ENCODE data around the gene RIF1. TPM values are rescaled to one million over a fixed set of nuclear protein-coding genes. Genes with fewer than 3 reads are reported as not detected.

Gene RIF1
- total RNA-seq, 1 donor from 2014 or later, result 65.2 TPM

DNA sequence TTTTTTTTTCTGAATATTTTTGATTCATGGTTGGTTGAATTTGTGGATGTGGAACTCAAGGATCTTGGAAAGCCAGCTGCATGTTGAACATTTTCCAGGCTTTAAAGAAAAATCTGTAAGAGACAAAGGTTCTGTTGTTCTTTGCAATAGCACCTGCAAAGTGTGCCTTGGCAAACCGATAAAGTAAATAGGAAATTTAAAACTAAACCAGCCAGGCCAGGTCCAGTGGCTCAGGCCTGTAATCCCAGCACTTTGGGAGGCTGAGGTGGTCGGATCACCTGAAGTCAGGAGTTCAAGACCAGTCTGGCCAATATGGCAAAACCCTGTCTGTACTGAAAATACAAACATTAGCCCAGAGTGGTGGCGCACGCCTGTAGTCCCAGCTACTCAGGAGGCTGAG is 74.4 kb downstream of the RIF1 start:
- Mint-ChIP-seq H3K4me3 (no peak overlapping the region), H3K36me3 (ENCODE audit: low read depth) (peaks cover 9% of the 10 kb centered on the region)

DNA sequence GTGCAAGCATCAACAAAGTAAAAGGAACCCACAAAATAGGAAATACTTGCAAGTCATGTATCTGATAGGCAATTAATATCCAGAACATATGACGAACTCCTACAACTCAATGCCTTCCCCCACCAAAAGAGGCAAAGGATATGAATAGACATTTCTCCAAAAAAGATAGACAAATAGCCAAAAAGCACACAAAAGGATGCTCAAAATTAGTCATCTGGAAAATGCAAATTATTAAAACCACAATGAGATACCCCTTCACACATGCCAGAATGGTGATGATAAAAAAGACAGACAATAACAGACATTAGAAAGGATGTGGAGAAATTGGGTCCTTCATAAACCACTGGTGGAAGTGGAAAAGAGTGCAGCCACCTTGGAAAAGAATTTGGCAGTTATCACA is 76.4 kb downstream of the RIF1 start:
- TF ChIP-seq, protein P1, sequence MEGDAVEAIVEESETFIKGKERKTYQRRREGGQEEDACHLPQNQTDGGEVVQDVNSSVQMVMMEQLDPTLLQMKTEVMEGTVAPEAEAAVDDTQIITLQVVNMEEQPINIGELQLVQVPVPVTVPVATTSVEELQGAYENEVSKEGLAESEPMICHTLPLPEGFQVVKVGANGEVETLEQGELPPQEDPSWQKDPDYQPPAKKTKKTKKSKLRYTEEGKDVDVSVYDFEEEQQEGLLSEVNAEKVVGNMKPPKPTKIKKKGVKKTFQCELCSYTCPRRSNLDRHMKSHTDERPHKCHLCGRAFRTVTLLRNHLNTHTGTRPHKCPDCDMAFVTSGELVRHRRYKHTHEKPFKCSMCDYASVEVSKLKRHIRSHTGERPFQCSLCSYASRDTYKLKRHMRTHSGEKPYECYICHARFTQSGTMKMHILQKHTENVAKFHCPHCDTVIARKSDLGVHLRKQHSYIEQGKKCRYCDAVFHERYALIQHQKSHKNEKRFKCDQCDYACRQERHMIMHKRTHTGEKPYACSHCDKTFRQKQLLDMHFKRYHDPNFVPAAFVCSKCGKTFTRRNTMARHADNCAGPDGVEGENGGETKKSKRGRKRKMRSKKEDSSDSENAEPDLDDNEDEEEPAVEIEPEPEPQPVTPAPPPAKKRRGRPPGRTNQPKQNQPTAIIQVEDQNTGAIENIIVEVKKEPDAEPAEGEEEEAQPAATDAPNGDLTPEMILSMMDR (conservative IDR thresholded peaks at IDR 0.05), result no peak
- no peak for DNase-seq (ENCODE audit: low read depth, low spot score)
- Mint-ChIP-seq H3K9me3 (no peaks in the 10 kb centered on the region), H3K4me3 (no peak overlapping the region), H3K27ac (ENCODE audit: unreplicated experiment) (no peak overlapping the region), H3K27me3 (ENCODE audit: low read depth) (no peaks in the 10 kb centered on the region), H3K4me1 (no peaks in the 10 kb centered on the region), H3K36me3 (ENCODE audit: low read depth) (peaks cover 9% of the 10 kb centered on the region)

More for the DNA sequence above, 74.4 kb downstream of the RIF1 start:
- Mint-ChIP-seq H3K9me3 (no peaks in the 10 kb centered on the region), H3K27ac (ENCODE audit: unreplicated experiment) (no peak overlapping the region), H3K27me3 (ENCODE audit: low read depth) (no peaks in the 10 kb centered on the region), H3K4me1 (no peaks in the 10 kb centered on the region)
- TF ChIP-seq, protein P1 (conservative IDR thresholded peaks at IDR 0.05), result no peak
- no peak for DNase-seq (ENCODE audit: low read depth, low spot score)

DNA sequence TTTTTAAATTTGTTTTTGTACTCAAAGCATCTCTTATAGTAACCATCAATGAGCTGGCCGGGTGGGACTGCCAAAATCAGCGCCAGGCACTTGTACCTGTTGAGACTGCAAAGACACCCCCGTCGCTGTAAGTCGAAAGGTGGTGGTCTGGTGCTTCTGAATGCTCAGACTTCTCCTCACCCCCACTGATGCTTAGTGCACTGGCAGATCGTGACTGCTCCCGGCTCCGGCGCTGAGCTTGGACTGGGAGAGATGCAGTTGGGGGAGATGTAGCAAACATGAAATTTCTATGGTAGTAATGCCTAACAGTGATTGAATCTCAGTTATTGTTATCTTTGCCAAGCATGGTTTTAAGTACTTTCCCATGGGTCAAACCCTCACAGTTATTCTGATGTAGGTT is 80.6 kb downstream of the RIF1 start:
- H3K36me3 Mint-ChIP-seq (ENCODE audit: low read depth), result peaks cover 6% of the 10 kb centered on the region
- no peaks in the 10 kb centered on the region for H3K27me3 Mint-ChIP-seq (ENCODE audit: low read depth)
- no peaks in the 10 kb centered on the region for H3K9me3 Mint-ChIP-seq
- H3K4me3 Mint-ChIP-seq, result no peak overlapping the region
- no peaks in the 10 kb centered on the region for H3K4me1 Mint-ChIP-seq
- DNase-seq (ENCODE audit: low read depth, low spot score), result no peak
- TF ChIP-seq, protein P1 (conservative IDR thresholded peaks at IDR 0.05), result no peak
- no peak overlapping the region for H3K27ac Mint-ChIP-seq (ENCODE audit: unreplicated experiment)

DNA sequence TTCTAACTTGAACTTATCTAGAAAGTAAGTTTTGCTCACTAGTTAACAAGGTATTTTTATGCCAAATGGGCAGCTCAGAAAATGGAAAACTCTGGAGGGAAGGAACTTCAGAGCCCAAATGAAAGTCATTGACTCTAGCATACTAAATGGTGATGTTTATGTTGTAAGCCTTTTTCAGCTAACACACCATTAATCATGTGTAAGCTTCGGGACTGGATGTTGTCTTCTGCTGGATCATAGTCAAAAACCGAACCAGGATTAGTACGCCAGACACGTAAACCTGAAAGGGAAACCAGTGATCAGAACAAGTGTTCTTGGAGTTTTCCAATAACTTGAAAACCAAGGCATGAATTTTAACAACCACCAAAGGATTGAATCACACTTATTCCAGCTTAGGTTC is 81.8 kb downstream of the RIF1 start:
- Mint-ChIP-seq H3K36me3 (ENCODE audit: low read depth) (peaks cover 3% of the 10 kb centered on the region), H3K9me3 (no peaks in the 10 kb centered on the region), H3K27me3 (ENCODE audit: low read depth) (no peaks in the 10 kb centered on the region), H3K4me3 (no peak overlapping the region), H3K27ac (ENCODE audit: unreplicated experiment) (no peak overlapping the region), H3K4me1 (no peaks in the 10 kb centered on the region)
- DNase-seq (ENCODE audit: low read depth, low spot score), result no peak
- TF ChIP-seq, protein P1 (conservative IDR thresholded peaks at IDR 0.05), result no peak

DNA sequence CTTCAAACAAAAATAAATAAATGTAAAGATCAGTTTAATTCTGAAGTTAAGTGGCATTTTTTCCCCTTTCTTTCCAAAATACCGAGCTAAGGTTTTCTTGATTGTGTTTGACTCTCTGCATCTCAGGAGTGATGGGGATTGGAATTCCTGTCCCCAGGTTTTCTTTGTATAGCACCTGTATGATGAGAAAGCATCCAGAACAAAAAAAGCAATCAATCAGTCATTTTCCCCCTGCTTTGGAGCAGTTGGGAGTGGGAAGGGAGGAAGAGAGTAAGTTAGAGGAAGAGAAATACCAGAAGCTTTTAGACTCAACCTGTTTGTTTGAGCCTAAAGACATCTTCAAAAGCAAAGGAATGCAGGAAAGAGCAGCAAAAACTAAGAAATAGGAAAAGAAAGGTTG is 88.5 kb downstream of the RIF1 start:
- Mint-ChIP-seq H3K4me3 (no peak overlapping the region), H3K9me3 (no peaks in the 10 kb centered on the region), H3K36me3 (ENCODE audit: low read depth) (no peaks in the 10 kb centered on the region), H3K27me3 (ENCODE audit: low read depth) (no peaks in the 10 kb centered on the region), H3K4me1 (no peaks in the 10 kb centered on the region), H3K27ac (ENCODE audit: unreplicated experiment) (no peak overlapping the region)
- TF ChIP-seq, protein P1 (conservative IDR thresholded peaks at IDR 0.05), result no peak
- no peak for DNase-seq (ENCODE audit: low read depth, low spot score)

DNA sequence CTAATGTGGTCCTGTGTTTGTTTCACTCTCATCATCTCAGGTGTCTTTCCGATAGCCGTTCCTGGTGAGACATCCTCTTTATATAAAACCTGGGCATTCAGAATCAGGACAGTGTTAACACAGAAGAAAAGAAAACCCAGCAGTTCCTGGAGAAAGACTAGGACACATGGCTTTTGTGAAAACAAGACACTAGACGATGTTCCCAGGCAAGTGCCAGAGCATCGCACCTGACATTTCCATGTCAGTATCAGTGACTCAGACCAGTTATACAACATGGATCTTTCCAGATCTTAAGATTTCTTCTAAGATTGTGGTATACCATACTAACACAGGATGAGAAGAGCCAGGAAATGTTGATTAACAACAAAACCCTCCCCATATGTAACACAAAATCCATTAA is 96.5 kb downstream of the RIF1 start:
- no peaks in the 10 kb centered on the region for H3K27me3 Mint-ChIP-seq (ENCODE audit: low read depth)
- no peak overlapping the region for H3K27ac Mint-ChIP-seq (ENCODE audit: unreplicated experiment)
- H3K4me3 Mint-ChIP-seq, result no peak overlapping the region
- DNase-seq (ENCODE audit: low read depth, low spot score), result no peak
- H3K36me3 Mint-ChIP-seq (ENCODE audit: low read depth), result no peaks in the 10 kb centered on the region
- no peaks in the 10 kb centered on the region for H3K4me1 Mint-ChIP-seq
- TF ChIP-seq, protein P1 (conservative IDR thresholded peaks at IDR 0.05), result no peak
- peaks cover 2% of the 10 kb centered on the region for H3K9me3 Mint-ChIP-seq

Measured in neural crest cell (in vitro differentiated cells).